Muscle of back (tissue), 11 donors: ENCODE measurements around the gene STARD8. TPM values are rescaled to one million over a fixed set of nuclear protein-coding genes. Genes with fewer than 3 reads are reported as not detected.
"Not testable (repeated sequence)": the region's sequence is repeated elsewhere in the genome, so short reads cannot be mapped to it uniquely, and the experiment has no call there.

ENCODE experiments used
- DNase-seq, 3 donors: peaks; one replicate each; pipeline versions ENCODE4 v3.0.0 to v3.0.0-alpha.2; 2013
- polyA plus RNA-seq, 10 donors: library from polyadenylated mRNA; unstranded; fragments of 120-200 nt; gene quantifications; one replicate each; pipeline ENCODE4 v1.2.1, GENCODE V29; 2013; ENCODE audit not compliant: insufficient read length in 10 of 10

Gene STARD8
- polyA plus RNA-seq, 10 donors, result 12.4 to 21.3 (median 18.2) TPM

GRCh38 chrX:68652326-68653170 lies 5.1 kb downstream of the STARD8 start:
- DNase-seq, result peak in 1 of 3 donors; percentile 59

- DNase-seq, result no peak
These were observed 7.2 kb downstream of the STARD8 start for GRCh38 chrX:68654693-68655092.

- DNase-seq, result not testable (repeated sequence)
These were observed 9.0 kb downstream of the STARD8 start for GRCh38 chrX:68656473-68656872.

- no peak for DNase-seq
These were observed 11.1 kb downstream of the STARD8 start for GRCh38 chrX:68658530-68658929.

- peak in 1 of 3 donors; percentile 72 for DNase-seq
These were observed 11.9 kb downstream of the STARD8 start for GRCh38 chrX:68659385-68659784.

GRCh38 chrX:68659786-68660185 lies 12.3 kb downstream of the STARD8 start:
- DNase-seq, result no peak

GRCh38 chrX:68660746-68661145 lies 13.3 kb downstream of the STARD8 start:
- DNase-seq, result no peak

GRCh38 chrX:68665502-68665901 lies 18.0 kb downstream of the STARD8 start:
- no peak for DNase-seq

- DNase-seq, result no peak
These were observed 19.1 kb downstream of the STARD8 start for GRCh38 chrX:68666580-68666979.

GRCh38 chrX:68669094-68669860 lies 21.8 kb downstream of the STARD8 start:
- DNase-seq, result no peak

GRCh38 chrX:68669871-68670270 lies 22.4 kb downstream of the STARD8 start:
- DNase-seq, result no peak

- DNase-seq, result no peak
These were observed 23.8 kb downstream of the STARD8 start for GRCh38 chrX:68671221-68671620.

- peak in 1 of 3 donors; percentile 83 for DNase-seq
These were observed 25.3 kb downstream of the STARD8 start for GRCh38 chrX:68672581-68673318.

- peak in 1 of 3 donors; percentile 72 for DNase-seq
These were observed 28.1 kb downstream of the STARD8 start for GRCh38 chrX:68675571-68675970.

- DNase-seq, result peak in 1 of 3 donors; percentile 44
These were observed 28.9 kb downstream of the STARD8 start for GRCh38 chrX:68676335-68676734.

GRCh38 chrX:68677998-68678397 lies 30.5 kb downstream of the STARD8 start:
- DNase-seq, result peak in 1 of 3 donors; percentile 24

GRCh38 chrX:68681443-68681941 lies 34.0 kb downstream of the STARD8 start:
- DNase-seq, result peak in 2 of 3 donors; percentile 36 to 81

GRCh38 chrX:68682790-68683189 lies 35.3 kb downstream of the STARD8 start:
- no peak for DNase-seq

- no peak for DNase-seq
These were observed 36.1 kb downstream of the STARD8 start for GRCh38 chrX:68683580-68683979.

GRCh38 chrX:68684291-68684918 lies 36.9 kb downstream of the STARD8 start:
- peak in 1 of 3 donors; percentile 49 for DNase-seq

GRCh38 chrX:68684919-68685304 lies 37.4 kb downstream of the STARD8 start:
- DNase-seq, result no peak
